Liver (tissue), 3 donors: ENCODE measurements around the gene KANK3.
"Not testable (repeated sequence)": the region's sequence is repeated elsewhere in the genome, so short reads cannot be mapped to it uniquely, and the experiment has no call there.

Experiments
- CTCF ChIP-seq: fragments of 150-350 bp; IDR thresholded peaks from 2 replicates; pipeline ENCODE4 v1.5.1; 2017; ENCODE audit warnings: improper control_type of control experiment, low read depth, low read length; ENCODE audit not compliant: missing input control
- EGR1 ChIP-seq, 2 donors: IDR thresholded peaks; 2 replicates each; pipeline ENCODE4 v1.6.1; 2016 to 2018; ENCODE audit warnings: antibody characterized with exemption in 2 of 2, low read depth in 2 of 2
- HNF4A ChIP-seq, 2 donors: conservative IDR thresholded peaks; 2 replicates each; pipeline ENCODE4 v1.6.1; 2016; ENCODE audit warnings: antibody characterized with exemption in 2 of 2, mild to moderate bottlenecking in 2 of 2
- JUND ChIP-seq, 2 donors: IDR thresholded peaks; 2 replicates each; pipeline ENCODE4 v1.6.1; 2016; ENCODE audit warnings: antibody characterized with exemption in 2 of 2
- MAX ChIP-seq: IDR thresholded peaks from 2 replicates; pipeline ENCODE4 v1.6.1; 2016; ENCODE audit warnings: antibody characterized with exemption
- RAD21 ChIP-seq, 2 donors: IDR thresholded peaks; 2 replicates each; pipeline ENCODE4 v1.6.1; 2016; ENCODE audit warnings: antibody characterized with exemption in 2 of 2, mild to moderate bottlenecking in 2 of 2
- REST ChIP-seq: IDR thresholded peaks from 2 replicates; pipeline ENCODE4 v1.6.1; 2016; ENCODE audit warnings: antibody characterized with exemption, mild to moderate bottlenecking
- SP1 ChIP-seq: IDR thresholded peaks from 2 replicates; pipeline ENCODE4 v1.6.1; 2018; ENCODE audit warnings: antibody characterized with exemption, mild to moderate bottlenecking
- TAF1 ChIP-seq: conservative IDR thresholded peaks from 2 replicates; pipeline ENCODE4 v1.6.1; 2016; ENCODE audit warnings: antibody characterized with exemption, mild to moderate bottlenecking
- donor health status: healthy.
- donor health status: healthy.

- TF ChIP-seq CTCF; JUND (IDR thresholded peaks at IDR 0.05); MAX; RAD21 (IDR thresholded peaks at IDR 0.05); SP1; HNF4A (conservative IDR thresholded peaks at IDR 0.05); REST; EGR1 (IDR thresholded peaks at IDR 0.05; ENCODE audit: low read depth in 2 of 2); TAF1: not testable (repeated sequence)
Measured at GRCh38 chr19:8375766-8376165, 32.7 kb upstream of the KANK3 start.
